Panc1 (cell line): Measurements from ENCODE around the gene CCDC86. TPM values are rescaled to one million over a fixed set of nuclear protein-coding genes. Genes with fewer than 3 reads are reported as not detected.

Experiments
- ATAC-seq: fragments of 200-7000 bp; cut with Tn5 transposase; 2 replicates; pipeline ENCODE4 v1.9.1; 2020; ENCODE audit warnings: mild to moderate bottlenecking, moderate library complexity
- BruUV-seq: library from RNA; stranded (reverse); fragments of 400-500 nt; replicated peaks from 2 replicates; lab custom pipeline; 2021; lab: Mats Ljungman, UMichigan
- CTCF ChIA-PET: fragments of 300-600 bp; sonication (Branson Sonifier 250); formaldehyde crosslinking; loops from one replicate; lab custom pipeline; 2022; ENCODE audit warnings: antibody characterized with exemption; lab: Charles Lee
- POLR2A ChIA-PET: fragments of 300-600 bp; sonication (Branson Sonifier 250); formaldehyde crosslinking; loops from one replicate; lab custom pipeline; 2022; ENCODE audit warnings: antibody characterized with exemption; lab: Charles Lee
- DNase-seq: peaks from one replicate; pipeline ENCODE4 v3.0.0-alpha.2; 2010; ENCODE audit warnings: low read depth, low spot score
- H3K27ac ChIP-seq: 2 replicates; pipeline ENCODE4 v1.5.1; 2011; ENCODE audit warnings: mild to moderate bottlenecking, low read length, inconsistent platforms
- H3K27me3 ChIP-seq: fragments of 200-500 bp; sonication (Bioruptor generic); 2 replicates; pipeline ENCODE4 v1.6.0; 2014; ENCODE audit warnings: low read length, inconsistent platforms; ENCODE audit not compliant: control insufficient read depth, insufficient read depth
- H3K36me3 ChIP-seq: fragments of 200-500 bp; sonication (Bioruptor generic); 2 replicates; pipeline ENCODE4 v1.5.1; 2014; ENCODE audit warnings: inconsistent platforms, mild to moderate bottlenecking, low read length, moderate library complexity; ENCODE audit not compliant: control insufficient read depth, insufficient read depth
- H3K4me1 ChIP-seq: 2 replicates; pipeline ENCODE4 v1.5.1; 2011; ENCODE audit warnings: inconsistent platforms, mild to moderate bottlenecking, low read length, moderate library complexity; ENCODE audit not compliant: control insufficient read depth, insufficient read depth
- H3K4me3 ChIP-seq, 2 experiments: 2 replicates each; pipeline ENCODE4 v1.5.1; 2011 to 2012; ENCODE audit warnings: low read depth in 2 of 2, low read length in 2 of 2, mild to moderate bottlenecking in 2 of 2, inconsistent platforms in 1 of 2, moderate library complexity in 1 of 2
- H3K9me3 ChIP-seq: fragments of 200-500 bp; sonication (Bioruptor generic); 2 replicates; pipeline ENCODE4 v1.5.1; 2014; ENCODE audit warnings: low read depth, mild to moderate bottlenecking, inconsistent platforms, low read length, moderate library complexity; ENCODE audit not compliant: control insufficient read depth, insufficient read depth
- POLR2AphosphoS5 ChIP-seq: IDR thresholded peaks from 2 replicates; pipeline ENCODE4 v1.6.1; 2012; ENCODE audit warnings: mild to moderate bottlenecking, low read depth, low read length, moderate library complexity
- SIN3A ChIP-seq: IDR thresholded peaks from 2 replicates; pipeline ENCODE4 v1.6.1; 2012; ENCODE audit warnings: low read depth, mild to moderate bottlenecking, low read length, moderate library complexity, borderline replicate concordance; ENCODE audit not compliant: insufficient read depth
- TCF7L2 ChIP-seq: IDR thresholded peaks from 2 replicates; pipeline ENCODE4 v1.6.1; 2011; ENCODE audit warnings: mild to moderate bottlenecking, low read depth, low read length, inconsistent platforms
- in situ Hi-C: cut with HindIII; loops from 2 replicates; pipeline ENCODE4 v1.10.0; 2016; ENCODE audit warnings: low sequenced_read_pairs, low pct_unique_long_range_greater_than_20kb
- intact Hi-C: fragments of 100-400 bp; cut with micrococcal nuclease; formaldehyde crosslinking; loops from one replicate; pipeline ENCODE4 v1.10.0; 2022; ENCODE audit not compliant: unreplicated experiment
- total RNA-seq: library from RNA; stranded (reverse); gene quantifications from one replicate; pipeline ENCODE4 v1.2.1, GENCODE V29; 2021; ENCODE audit not compliant: unreplicated experiment
- TF ChIP-seq, protein P1 (sequence below): fragments of 450-650 bp; IDR thresholded peaks from 2 replicates; pipeline ENCODE4 v1.5.1; 2017; ENCODE audit warnings: mild to moderate bottlenecking
- TF ChIP-seq, protein P2 (sequence below), 2 experiments: IDR thresholded peaks; 2 replicates each; pipeline ENCODE4 v1.6.1; 2011 to 2012; ENCODE audit warnings: low read depth in 2 of 2, control low read depth in 1 of 2, low read length in 1 of 2, mild to moderate bottlenecking in 1 of 2, moderate library complexity in 1 of 2; ENCODE audit not compliant: insufficient read depth in 1 of 2

CCDC86 gene
- total RNA-seq, 1 experiment from 2014 or later: 70.2 TPM

DNA sequence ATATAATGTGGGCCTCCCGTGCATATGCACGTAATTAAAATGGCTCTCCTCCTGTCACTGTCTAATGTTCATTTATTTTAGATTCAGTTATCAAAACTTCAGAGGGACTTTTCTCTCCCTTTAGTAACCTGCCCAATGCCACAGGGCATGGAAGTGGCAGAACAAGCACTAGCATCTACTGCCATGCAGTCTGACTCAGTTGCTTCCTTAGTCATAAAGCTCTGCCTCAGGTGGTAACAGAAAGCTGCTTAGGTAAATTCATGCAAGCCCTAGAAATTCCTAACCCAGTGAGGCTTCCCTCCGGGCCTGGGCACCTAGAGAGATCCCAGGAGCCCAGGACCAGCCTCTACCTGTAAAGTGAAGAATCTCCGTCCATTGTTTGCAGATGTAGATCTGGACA lies 55.6 kb downstream of the CCDC86 start:
- no peaks in the 10 kb centered on the region for H3K4me1 ChIP-seq
- no TSS peak for BruUV-seq
- no peak for ATAC-seq
- no peak overlapping the region for H3K4me3 ChIP-seq
- H3K36me3 ChIP-seq: peaks cover 60% of the 10 kb centered on the region
- in situ Hi-C loops: no loop called here
- POLR2A ChIA-PET: no interaction called here
- intact Hi-C loops: no loop called here
- no peak for DNase-seq
- H3K9me3 ChIP-seq: no peaks in the 10 kb centered on the region
- no peak for TF ChIP-seq TCF7L2
- TF ChIP-seq, protein P1, sequence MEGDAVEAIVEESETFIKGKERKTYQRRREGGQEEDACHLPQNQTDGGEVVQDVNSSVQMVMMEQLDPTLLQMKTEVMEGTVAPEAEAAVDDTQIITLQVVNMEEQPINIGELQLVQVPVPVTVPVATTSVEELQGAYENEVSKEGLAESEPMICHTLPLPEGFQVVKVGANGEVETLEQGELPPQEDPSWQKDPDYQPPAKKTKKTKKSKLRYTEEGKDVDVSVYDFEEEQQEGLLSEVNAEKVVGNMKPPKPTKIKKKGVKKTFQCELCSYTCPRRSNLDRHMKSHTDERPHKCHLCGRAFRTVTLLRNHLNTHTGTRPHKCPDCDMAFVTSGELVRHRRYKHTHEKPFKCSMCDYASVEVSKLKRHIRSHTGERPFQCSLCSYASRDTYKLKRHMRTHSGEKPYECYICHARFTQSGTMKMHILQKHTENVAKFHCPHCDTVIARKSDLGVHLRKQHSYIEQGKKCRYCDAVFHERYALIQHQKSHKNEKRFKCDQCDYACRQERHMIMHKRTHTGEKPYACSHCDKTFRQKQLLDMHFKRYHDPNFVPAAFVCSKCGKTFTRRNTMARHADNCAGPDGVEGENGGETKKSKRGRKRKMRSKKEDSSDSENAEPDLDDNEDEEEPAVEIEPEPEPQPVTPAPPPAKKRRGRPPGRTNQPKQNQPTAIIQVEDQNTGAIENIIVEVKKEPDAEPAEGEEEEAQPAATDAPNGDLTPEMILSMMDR: no peak
- no peak for TF ChIP-seq POLR2AphosphoS5
- TF ChIP-seq, protein P2, sequence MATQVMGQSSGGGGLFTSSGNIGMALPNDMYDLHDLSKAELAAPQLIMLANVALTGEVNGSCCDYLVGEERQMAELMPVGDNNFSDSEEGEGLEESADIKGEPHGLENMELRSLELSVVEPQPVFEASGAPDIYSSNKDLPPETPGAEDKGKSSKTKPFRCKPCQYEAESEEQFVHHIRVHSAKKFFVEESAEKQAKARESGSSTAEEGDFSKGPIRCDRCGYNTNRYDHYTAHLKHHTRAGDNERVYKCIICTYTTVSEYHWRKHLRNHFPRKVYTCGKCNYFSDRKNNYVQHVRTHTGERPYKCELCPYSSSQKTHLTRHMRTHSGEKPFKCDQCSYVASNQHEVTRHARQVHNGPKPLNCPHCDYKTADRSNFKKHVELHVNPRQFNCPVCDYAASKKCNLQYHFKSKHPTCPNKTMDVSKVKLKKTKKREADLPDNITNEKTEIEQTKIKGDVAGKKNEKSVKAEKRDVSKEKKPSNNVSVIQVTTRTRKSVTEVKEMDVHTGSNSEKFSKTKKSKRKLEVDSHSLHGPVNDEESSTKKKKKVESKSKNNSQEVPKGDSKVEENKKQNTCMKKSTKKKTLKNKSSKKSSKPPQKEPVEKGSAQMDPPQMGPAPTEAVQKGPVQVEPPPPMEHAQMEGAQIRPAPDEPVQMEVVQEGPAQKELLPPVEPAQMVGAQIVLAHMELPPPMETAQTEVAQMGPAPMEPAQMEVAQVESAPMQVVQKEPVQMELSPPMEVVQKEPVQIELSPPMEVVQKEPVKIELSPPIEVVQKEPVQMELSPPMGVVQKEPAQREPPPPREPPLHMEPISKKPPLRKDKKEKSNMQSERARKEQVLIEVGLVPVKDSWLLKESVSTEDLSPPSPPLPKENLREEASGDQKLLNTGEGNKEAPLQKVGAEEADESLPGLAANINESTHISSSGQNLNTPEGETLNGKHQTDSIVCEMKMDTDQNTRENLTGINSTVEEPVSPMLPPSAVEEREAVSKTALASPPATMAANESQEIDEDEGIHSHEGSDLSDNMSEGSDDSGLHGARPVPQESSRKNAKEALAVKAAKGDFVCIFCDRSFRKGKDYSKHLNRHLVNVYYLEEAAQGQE (IDR thresholded peaks at IDR 0.05; ENCODE audit: insufficient read depth in 1 of 2, low read depth in 2 of 2, low read length in 1 of 2): no peak
- no peak for TF ChIP-seq SIN3A
- CTCF ChIA-PET: no interaction called here
- H3K27ac ChIP-seq: no peak overlapping the region
- no peaks in the 10 kb centered on the region for H3K27me3 ChIP-seq

DNA sequence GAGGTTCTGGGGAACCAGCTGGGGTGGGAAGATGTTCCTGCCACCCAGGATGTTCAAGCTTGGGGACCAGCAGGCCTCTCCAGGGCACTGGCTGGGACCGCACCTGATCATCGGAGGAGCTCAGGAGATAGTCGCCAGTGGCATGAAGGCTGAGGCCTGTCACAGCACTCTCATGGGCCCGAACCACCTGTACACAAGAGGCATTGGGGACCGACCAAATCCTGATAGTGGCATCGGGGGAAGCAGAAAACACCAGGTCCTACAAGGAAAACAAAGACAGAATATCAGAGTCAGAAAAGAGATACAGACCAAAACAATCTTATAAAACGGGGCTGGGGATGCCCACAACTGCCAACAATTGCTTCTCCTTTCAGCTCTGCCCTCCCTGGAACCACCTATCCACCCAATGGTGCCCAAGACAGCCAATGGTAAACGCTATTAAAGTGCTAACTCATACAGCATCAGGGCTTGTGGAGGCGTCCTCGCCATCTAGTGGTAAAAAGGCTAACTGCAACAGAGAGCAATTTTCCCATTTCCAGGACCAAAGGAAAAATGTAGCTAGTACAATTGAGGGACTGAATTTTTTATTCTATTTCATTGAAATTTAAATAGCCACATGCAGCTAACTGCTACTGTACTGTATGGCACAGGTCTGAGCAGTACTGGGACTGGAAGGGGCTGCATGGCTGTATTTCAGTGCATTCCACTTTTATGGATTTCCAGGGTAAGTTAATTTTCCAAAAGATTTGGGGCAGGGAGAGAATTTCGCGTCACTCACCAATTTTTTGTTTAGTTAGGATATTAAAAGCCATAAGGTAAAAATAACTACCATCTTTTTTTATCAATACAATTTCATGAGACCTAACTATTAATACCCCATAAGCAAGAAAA lies 57.4 kb downstream of the CCDC86 start:
- peak; percentile 85 for ATAC-seq
- in situ Hi-C loops (no loop called here), intact Hi-C loops (loop anchor here (1.0 kb wide), 1 partner anchor 68 kb away; no protein-coding TSS in a partner anchor)
- BruUV-seq: no TSS peak
- ChIA-PET CTCF (interaction anchor here (0.6 to 2.1 kb wide), 10 partner anchors 9 to 285 kb away, joined by 3 to 12 read pairs (median 3); partner anchors contain the start of gene TMEM109), POLR2A (no interaction called here)
- peak overlapping the region; percentile 56 for H3K27ac ChIP-seq
- H3K9me3 ChIP-seq: no peaks in the 10 kb centered on the region
- H3K4me3 ChIP-seq: no peak overlapping the region
- DNase-seq: peak; percentile 64
- TF ChIP-seq, protein P1: peak; percentile 96
- no peak for TF ChIP-seq POLR2AphosphoS5
- H3K27me3 ChIP-seq: no peaks in the 10 kb centered on the region
- no peaks in the 10 kb centered on the region for H3K4me1 ChIP-seq
- peaks cover 56% of the 10 kb centered on the region for H3K36me3 ChIP-seq
